Measurements from ENCODE around the gene HOXB1. TPM values are rescaled to one million over a fixed set of nuclear protein-coding genes. Genes with fewer than 3 reads are reported as not detected.

HOXB1 gene
- total RNA-seq, 1 experiment from 2014 or later: not detected

Small RNA genes lying within 50 kb of the gene (small RNA-seq; reads per million reads assigned to genes)
- gene RF00019: not detected

Other genes with a start within 250 kb of the HOXB1 start
- 1.2 and 1.8 TPM in 2 replicates for gene SKAP1, start 100.8 kb downstream of the HOXB1 start, total RNA-seq (2014; rRNA removed; shearing (Covaris generic); ENCODE audit: low replicate concordance)
- gene HOXB2, start 14.1 kb upstream of the HOXB1 start, total RNA-seq (2014; rRNA removed; shearing (Covaris generic); ENCODE audit: low replicate concordance): not detected in 2 replicates
- 4.3 and 6.6 TPM in 2 replicates for gene HOXB4, start 47.3 kb upstream of the HOXB1 start, total RNA-seq (2014; rRNA removed; shearing (Covaris generic); ENCODE audit: low replicate concordance)
- 0.97 and 6.6 TPM in 2 replicates for gene HOXB3, start 59.2 kb upstream of the HOXB1 start, total RNA-seq (2014; rRNA removed; shearing (Covaris generic); ENCODE audit: low replicate concordance)
- not detected in 2 replicates for gene HOXB5, start 62.8 kb upstream of the HOXB1 start, total RNA-seq (2014; rRNA removed; shearing (Covaris generic); ENCODE audit: low replicate concordance)
- gene HOXB6, start 74.0 kb upstream of the HOXB1 start, total RNA-seq (2014; rRNA removed; shearing (Covaris generic); ENCODE audit: low replicate concordance): 0.48 and 0.65 TPM in 2 replicates
- 9.7 and 12.1 TPM in 2 replicates for gene HOXB7, start 80.0 kb upstream of the HOXB1 start, total RNA-seq (2014; rRNA removed; shearing (Covaris generic); ENCODE audit: low replicate concordance)
- 4.2 TPM in 1 of 2 replicates, not detected in the other for gene HOXB8, start 84.3 kb upstream of the HOXB1 start, total RNA-seq (2014; rRNA removed; shearing (Covaris generic); ENCODE audit: low replicate concordance)
- 0.82 and 3.1 TPM in 2 replicates for gene HOXB9, start 95.3 kb upstream of the HOXB1 start, total RNA-seq (2014; rRNA removed; shearing (Covaris generic); ENCODE audit: low replicate concordance)
- not detected in 2 replicates for gene PRAC1, start 191.5 kb upstream of the HOXB1 start, total RNA-seq (2014; rRNA removed; shearing (Covaris generic); ENCODE audit: low replicate concordance)
- gene PRAC2, start 192.2 kb upstream of the HOXB1 start, total RNA-seq (2014; rRNA removed; shearing (Covaris generic); ENCODE audit: low replicate concordance): not detected in 2 replicates
- gene HOXB13, start 197.7 kb upstream of the HOXB1 start, total RNA-seq (2014; rRNA removed; shearing (Covaris generic); ENCODE audit: low replicate concordance): not detected in 2 replicates